AML-193 (cell line): ENCODE results near the gene FAM151B.

ENCODE experiments used
- DNase-seq, 2 experiments: peaks; one replicate each; lab custom pipeline; 2025; lab: John Stamatoyannopoulos, UW

Gene FAM151B

GRCh38 chr5:80588858-80589540 is 101.1 kb downstream of the FAM151B start:
- no peak for DNase-seq

GRCh38 chr5:80590766-80591165 is 102.9 kb downstream of the FAM151B start:
- DNase-seq, result no peak

- no peak for DNase-seq
Measured at GRCh38 chr5:80591352-80591751, 103.5 kb downstream of the FAM151B start.

GRCh38 chr5:80592105-80592504 is 104.2 kb downstream of the FAM151B start:
- no peak for DNase-seq
